ENCODE measurements around the gene GRK1.

The GRK1 gene

GRCh38 chr13:113758651-113759524, 91.9 kb downstream of the GRK1 start, which contains the start of gene TMEM255B:
TMEM255B (plus strand) TSS chr13:113759226; CDS start chr13:113759270, 44 bp downstream.
- peak; percentile 25 for DNase-seq (ENCODE audit: low read depth in 2 of 2)

- no peak for DNase-seq (ENCODE audit: low read depth in 2 of 2)
These were observed 92.6 kb downstream of the GRK1 start for GRCh38 chr13:113759525-113760137.

- no peak for DNase-seq (ENCODE audit: low read depth in 2 of 2)
These were observed 94.1 kb downstream of the GRK1 start for GRCh38 chr13:113761136-113761535.

GRCh38 chr13:113762075-113762474, 95.1 kb downstream of the GRK1 start:
- DNase-seq (ENCODE audit: low read depth in 2 of 2) = no peak

GRCh38 chr13:113762538-113762937, 95.5 kb downstream of the GRK1 start:
- no peak for DNase-seq (ENCODE audit: low read depth in 2 of 2)

GRCh38 chr13:113763254-113763653, 96.2 kb downstream of the GRK1 start:
- no peak for DNase-seq (ENCODE audit: low read depth in 2 of 2)

- DNase-seq (ENCODE audit: low read depth in 2 of 2) = no peak
These were observed 97.2 kb downstream of the GRK1 start for GRCh38 chr13:113763961-113764792.

- no peak for DNase-seq (ENCODE audit: low read depth in 2 of 2)
These were observed 98.0 kb downstream of the GRK1 start for GRCh38 chr13:113764793-113765563.

GRCh38 chr13:113765564-113765910, 98.5 kb downstream of the GRK1 start:
- DNase-seq (ENCODE audit: low read depth in 2 of 2) = no peak

GRCh38 chr13:113766035-113766800, 99.2 kb downstream of the GRK1 start:
- DNase-seq (ENCODE audit: low read depth in 2 of 2) = no peak

- no peak for DNase-seq (ENCODE audit: low read depth in 2 of 2)
These were observed 100.3 kb downstream of the GRK1 start for GRCh38 chr13:113767366-113767765.

- DNase-seq (ENCODE audit: low read depth in 2 of 2) = no peak
These were observed 101.2 kb downstream of the GRK1 start for GRCh38 chr13:113768018-113768905.

- no peak for DNase-seq (ENCODE audit: low read depth in 2 of 2)
These were observed 102.1 kb downstream of the GRK1 start for GRCh38 chr13:113769106-113769505.

- no peak for DNase-seq (ENCODE audit: low read depth in 2 of 2)
These were observed 102.9 kb downstream of the GRK1 start for GRCh38 chr13:113769881-113770280.

- DNase-seq (ENCODE audit: low read depth in 2 of 2) = no peak
These were observed 103.4 kb downstream of the GRK1 start for GRCh38 chr13:113770441-113770840.

GRCh38 chr13:113770937-113771336, 103.9 kb downstream of the GRK1 start:
- no peak for DNase-seq (ENCODE audit: low read depth in 2 of 2)

- DNase-seq (ENCODE audit: low read depth in 2 of 2) = no peak
These were observed 104.8 kb downstream of the GRK1 start for GRCh38 chr13:113771709-113772331.

GRCh38 chr13:113774177-113775107, 107.4 kb downstream of the GRK1 start:
- no peak for DNase-seq (ENCODE audit: low read depth in 2 of 2)
